NT2/D1 (cell line): ENCODE data around the gene IGF2R.

Experiments used
- YY1 ChIP-seq: IDR thresholded peaks from 2 replicates; pipeline ENCODE4 v1.6.1; 2011; ENCODE audit not compliant: insufficient read length, insufficient read depth
- ZNF274 ChIP-seq: IDR thresholded peaks from 2 replicates; pipeline ENCODE4 v1.6.1; 2011; ENCODE audit warnings: mild to moderate bottlenecking, low read depth, low read length

GRCh38 chr6:160067564-160067963 is 98.7 kb downstream of the IGF2R start:
- TF ChIP-seq YY1, result no peak
- TF ChIP-seq ZNF274, result no peak
